Measurements from ENCODE around the gene SCN2B. TPM values are rescaled to one million over a fixed set of nuclear protein-coding genes. Genes with fewer than 3 reads are reported as not detected.

SCN2B gene
- polyA plus RNA-seq (ENCODE audit: insufficient read length in 4 of 4) = 1 to 10 TPM; 4.4 to 4.9 (median 4.7) TPM

- no peak for DNase-seq (ENCODE audit: low read depth in 4 of 4, low spot score in 3 of 4)
These were observed at the start of gene SCN2B for GRCh38 chr11:118175993-118176777. TSS of gene SCN2B (minus strand) at chr11:118176639. CDS start at chr11:118176431, 208 bp downstream.

- no peak for DNase-seq (ENCODE audit: low read depth in 4 of 4, low spot score in 3 of 4)
These were observed 48.2 kb upstream of the SCN2B start, which contains the start of gene JAML for GRCh38 chr11:118224511-118225188. TSS of gene JAML (minus strand) at chr11:118225011. CDS start at chr11:118214866, 10,145 bp downstream.

- DNase-seq (ENCODE audit: low read depth in 4 of 4, low spot score in 3 of 4) = no peak
These were observed 47.6 kb upstream of the SCN2B start for GRCh38 chr11:118223992-118224391.

- no peak for DNase-seq (ENCODE audit: low read depth in 4 of 4, low spot score in 3 of 4)
These were observed 47.1 kb upstream of the SCN2B start for GRCh38 chr11:118223570-118223969.

- DNase-seq (ENCODE audit: low read depth in 4 of 4, low spot score in 3 of 4) = no peak
These were observed 46.0 kb upstream of the SCN2B start for GRCh38 chr11:118222437-118222836.

GRCh38 chr11:118221419-118221818 lies 45.0 kb upstream of the SCN2B start:
- no peak for DNase-seq (ENCODE audit: low read depth in 4 of 4, low spot score in 3 of 4)

- no peak for DNase-seq (ENCODE audit: low read depth in 4 of 4, low spot score in 3 of 4)
These were observed 43.3 kb upstream of the SCN2B start for GRCh38 chr11:118219732-118220131.

- no peak for DNase-seq (ENCODE audit: low read depth in 4 of 4, low spot score in 3 of 4)
These were observed 42.8 kb upstream of the SCN2B start for GRCh38 chr11:118219244-118219643.

- DNase-seq (ENCODE audit: low read depth in 4 of 4, low spot score in 3 of 4) = no peak
These were observed 41.1 kb upstream of the SCN2B start for GRCh38 chr11:118217575-118217974.

- DNase-seq (ENCODE audit: low read depth in 4 of 4, low spot score in 3 of 4) = no peak
These were observed 40.4 kb upstream of the SCN2B start for GRCh38 chr11:118216621-118217481.

GRCh38 chr11:118215765-118216164 lies 39.3 kb upstream of the SCN2B start:
- no peak for DNase-seq (ENCODE audit: low read depth in 4 of 4, low spot score in 3 of 4)

- DNase-seq (ENCODE audit: low read depth in 4 of 4, low spot score in 3 of 4) = no peak
These were observed 38.8 kb upstream of the SCN2B start for GRCh38 chr11:118215262-118215661.

GRCh38 chr11:118214210-118214914 lies 37.9 kb upstream of the SCN2B start:
- DNase-seq (ENCODE audit: low read depth in 4 of 4, low spot score in 3 of 4) = no peak

GRCh38 chr11:118213781-118214180 lies 37.3 kb upstream of the SCN2B start:
- no peak for DNase-seq (ENCODE audit: low read depth in 4 of 4, low spot score in 3 of 4)

- DNase-seq (ENCODE audit: low read depth in 4 of 4, low spot score in 3 of 4) = no peak
These were observed 36.8 kb upstream of the SCN2B start for GRCh38 chr11:118213201-118213600.

GRCh38 chr11:118212781-118213191 lies 36.3 kb upstream of the SCN2B start:
- DNase-seq (ENCODE audit: low read depth in 4 of 4, low spot score in 3 of 4) = no peak

GRCh38 chr11:118212131-118212725 lies 35.8 kb upstream of the SCN2B start:
- no peak for DNase-seq (ENCODE audit: low read depth in 4 of 4, low spot score in 3 of 4)

- no peak for DNase-seq (ENCODE audit: low read depth in 4 of 4, low spot score in 3 of 4)
These were observed 34.6 kb upstream of the SCN2B start for GRCh38 chr11:118211006-118211405.

GRCh38 chr11:118210323-118210722 lies 33.9 kb upstream of the SCN2B start:
- no peak for DNase-seq (ENCODE audit: low read depth in 4 of 4, low spot score in 3 of 4)

GRCh38 chr11:118209033-118209432 lies 32.6 kb upstream of the SCN2B start:
- DNase-seq (ENCODE audit: low read depth in 4 of 4, low spot score in 3 of 4) = no peak
